ENCODE measurements around the gene DAP. TPM values are rescaled to one million over a fixed set of nuclear protein-coding genes. Genes with fewer than 3 reads are reported as not detected.

Gene DAP
- total and polyA plus RNA-seq, 10 of the 15 experiments (the other 5 are each of a cell fraction or from before 2014, with no cell fraction given) = 12.9 to 130 (median 49.9) TPM

- no peak for TF ChIP-seq SRF (IDR thresholded peaks at IDR 0.05; ENCODE audit: low read depth in 2 of 2, low read length in 2 of 2)
- TF ChIP-seq SP1 (IDR thresholded peaks at IDR 0.05; ENCODE audit: low read depth, low read length) = no peak
- no peak for TF ChIP-seq RUNX3 (IDR thresholded peaks at IDR 0.05; ENCODE audit: low read length)
- no peak for TF ChIP-seq SREBF2 (IDR thresholded peaks at IDR 0.05; ENCODE audit: low read length)
- TF ChIP-seq, protein P1, sequence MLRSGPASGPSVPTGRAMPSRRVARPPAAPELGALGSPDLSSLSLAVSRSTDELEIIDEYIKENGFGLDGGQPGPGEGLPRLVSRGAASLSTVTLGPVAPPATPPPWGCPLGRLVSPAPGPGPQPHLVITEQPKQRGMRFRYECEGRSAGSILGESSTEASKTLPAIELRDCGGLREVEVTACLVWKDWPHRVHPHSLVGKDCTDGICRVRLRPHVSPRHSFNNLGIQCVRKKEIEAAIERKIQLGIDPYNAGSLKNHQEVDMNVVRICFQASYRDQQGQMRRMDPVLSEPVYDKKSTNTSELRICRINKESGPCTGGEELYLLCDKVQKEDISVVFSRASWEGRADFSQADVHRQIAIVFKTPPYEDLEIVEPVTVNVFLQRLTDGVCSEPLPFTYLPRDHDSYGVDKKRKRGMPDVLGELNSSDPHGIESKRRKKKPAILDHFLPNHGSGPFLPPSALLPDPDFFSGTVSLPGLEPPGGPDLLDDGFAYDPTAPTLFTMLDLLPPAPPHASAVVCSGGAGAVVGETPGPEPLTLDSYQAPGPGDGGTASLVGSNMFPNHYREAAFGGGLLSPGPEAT (IDR thresholded peaks at IDR 0.05; ENCODE audit: low read depth) = no peak
- TF ChIP-seq CHD2 (IDR thresholded peaks at IDR 0.05; ENCODE audit: borderline replicate concordance, low read depth, low read length) = no peak
- TF ChIP-seq SMAD1 (IDR thresholded peaks at IDR 0.05; ENCODE audit: low read depth, partially characterized antibody) = no peak
- no peak for TF ChIP-seq SIN3A (IDR thresholded peaks at IDR 0.05; ENCODE audit: low read depth, low read length)
- TF ChIP-seq RFX5 (IDR thresholded peaks at IDR 0.05; ENCODE audit: low read depth, low read length) = no peak
- TF ChIP-seq KAT2A (conservative IDR thresholded peaks at IDR 0.05; ENCODE audit: control insufficient read depth, low read depth, low read length) = no peak
- no peak for TF ChIP-seq WRNIP1 (IDR thresholded peaks at IDR 0.05; ENCODE audit: borderline replicate concordance, low read depth, low read length)
- H3K27ac ChIP-seq (ENCODE audit: control insufficient read depth, insufficient read depth) = no peak overlapping the region
- FAIRE-seq (no peak), DNase-seq (ENCODE audit: low read depth, low spot score) (no peak), ATAC-seq (no peak)
- WGBS (ENCODE audit: insufficient coverage, insufficient replicate concordance, low lambda C conversion rate, missing lambda C conversion rate) = 74% methylated on average over 6 of the region's 6 CpGs
- intact Hi-C loops (cut with micrococcal nuclease; ENCODE audit: unreplicated experiment) (no loop called here), in situ Hi-C loops (cut with MboI) (no loop called here)
- H3K4me3 ChIP-seq = no peak overlapping the region
- no peak overlapping the region for H3K4me2 ChIP-seq (ENCODE audit: control insufficient read depth, insufficient read depth)
- H3K4me1 ChIP-seq (ENCODE audit: control insufficient read depth, insufficient read depth, low read length) = no peaks in the 10 kb centered on the region
- H4K20me1 ChIP-seq (ENCODE audit: control insufficient read depth, insufficient read depth) = no peaks in the 10 kb centered on the region
- no peak overlapping the region for H3K9ac ChIP-seq (ENCODE audit: control insufficient read depth, insufficient read depth, low read length)
- H3K9me3 ChIP-seq (replicated peaks; ENCODE audit: control insufficient read depth, insufficient read depth, low read length) = no peaks in the 10 kb centered on the region
- ChIA-PET SMC1A (ENCODE audit: uncharacterized antibody, unreplicated experiment) (interaction anchor here (1.0 to 1.5 kb wide), 4 partner anchors 11 to 215 kb away, joined by 3 to 5 read pairs (median 4); no protein-coding TSS in a partner anchor), RAD21 (ENCODE audit: unreplicated experiment) (interaction anchor here (1.4 kb wide), 1 partner anchor 34 kb away, joined by 3 read pairs; no protein-coding TSS in a partner anchor), CTCF (interaction anchor here (0.9 to 1.2 kb wide), 2 partner anchors 10 to 214 kb away, joined by 3 read pairs; no protein-coding TSS in a partner anchor), POLR2A (interaction anchor here (0.8 kb wide), 1 partner anchor 23 kb away, joined by 3 read pairs; no protein-coding TSS in a partner anchor)
- no peaks in the 10 kb centered on the region for H3K27me3 ChIP-seq (replicated peaks in 1 of 2; ENCODE audit: control insufficient read depth in 2 of 2, insufficient read depth in 2 of 2, low read length in 1 of 2)
- BruUV-seq (replicated peaks) = no TSS peak
- no peak overlapping the region for H2AFZ ChIP-seq (ENCODE audit: control insufficient read depth, low read depth, low read length)
- no peaks in the 10 kb centered on the region for H3K79me2 ChIP-seq (ENCODE audit: control insufficient read depth, insufficient read depth, low read length)
- H3K36me3 ChIP-seq (ENCODE audit: control insufficient read depth in 2 of 2, insufficient read depth in 2 of 2, low read length in 1 of 2) = no peaks in the 10 kb centered on the region
Observed at GRCh38 chr5:10667431-10668057, 93.5 kb downstream of the DAP start.

Data from GM12878 (cell line).